Measurements from ENCODE around the gene CKS1B.
A peak's percentile ranks its signal among the peaks of the same experiment; 100 is the strongest.

CKS1B gene

DNA sequence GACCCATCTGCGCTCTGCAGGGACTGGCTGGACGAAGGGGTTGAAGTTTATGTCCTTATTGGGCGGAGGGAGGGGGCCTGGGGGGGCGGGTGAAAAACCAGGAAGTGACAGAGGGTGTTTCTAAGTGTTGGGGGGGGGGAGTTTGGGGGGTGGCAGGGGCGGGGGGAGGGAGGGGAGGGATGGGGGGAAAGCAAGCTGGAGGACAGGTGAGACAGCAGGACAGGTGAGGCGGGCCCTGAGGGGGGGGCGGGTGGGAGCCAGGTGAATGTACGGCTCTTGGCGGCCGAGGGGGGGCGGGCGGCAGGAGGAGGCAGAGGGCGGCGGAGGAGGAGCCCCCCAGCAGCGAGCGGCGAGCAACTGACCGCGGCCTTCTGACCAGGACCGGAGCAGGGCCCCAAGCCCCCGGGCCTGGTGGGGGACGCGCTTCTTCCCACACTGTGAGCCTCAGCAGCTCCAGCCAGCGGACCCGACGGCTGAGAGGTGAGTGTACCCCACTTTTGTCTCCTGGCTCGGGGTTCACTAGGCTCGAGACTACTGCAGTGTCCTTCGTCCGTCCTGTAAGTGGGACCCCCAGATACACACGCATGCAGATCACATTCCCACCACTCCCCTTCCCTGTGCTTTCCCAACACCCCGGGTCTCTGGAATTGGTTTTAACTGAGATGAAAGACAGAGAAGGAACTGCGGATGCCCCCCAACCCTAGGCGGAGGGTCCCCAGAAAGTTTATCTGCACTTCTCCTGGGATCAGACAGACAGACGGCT lies 28.2 kb downstream of the CKS1B start, which contains the start of gene ZBTB7B:
ZBTB7B (plus strand) TSS at position 339 of the 763 bp plus-strand sequence. CDS start 11,859 bp downstream, outside the sequence.
- no peak for DNase-seq (ENCODE audit: low read depth)

DNA sequence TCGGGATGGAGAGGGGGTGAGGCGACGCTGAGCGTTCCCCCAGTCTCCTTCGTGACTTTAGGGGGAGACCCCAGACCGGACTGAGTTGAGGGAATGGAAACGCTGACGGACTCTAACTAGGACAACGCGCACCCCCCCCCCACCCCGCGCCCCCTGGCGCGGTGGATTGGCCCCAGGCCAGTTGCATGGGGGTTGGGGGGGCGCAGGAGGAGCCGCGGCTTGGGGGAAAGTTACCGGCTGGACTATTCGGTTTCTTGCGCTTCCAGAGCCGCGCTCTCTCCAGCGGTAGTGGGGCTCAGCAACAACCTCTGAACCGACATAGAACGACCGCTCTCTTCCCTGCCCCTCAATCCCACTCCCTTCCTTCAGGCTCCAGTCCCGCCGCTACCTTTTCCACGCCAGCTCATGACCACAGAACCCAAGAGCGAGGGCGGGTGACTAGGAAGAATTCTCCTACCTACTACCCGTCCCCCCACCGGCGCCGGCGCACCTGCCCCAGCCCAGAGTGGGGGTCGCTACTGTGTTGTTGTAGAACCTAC lies 28.8 kb downstream of the CKS1B start:
- no peak for DNase-seq (ENCODE audit: low read depth)

DNA sequence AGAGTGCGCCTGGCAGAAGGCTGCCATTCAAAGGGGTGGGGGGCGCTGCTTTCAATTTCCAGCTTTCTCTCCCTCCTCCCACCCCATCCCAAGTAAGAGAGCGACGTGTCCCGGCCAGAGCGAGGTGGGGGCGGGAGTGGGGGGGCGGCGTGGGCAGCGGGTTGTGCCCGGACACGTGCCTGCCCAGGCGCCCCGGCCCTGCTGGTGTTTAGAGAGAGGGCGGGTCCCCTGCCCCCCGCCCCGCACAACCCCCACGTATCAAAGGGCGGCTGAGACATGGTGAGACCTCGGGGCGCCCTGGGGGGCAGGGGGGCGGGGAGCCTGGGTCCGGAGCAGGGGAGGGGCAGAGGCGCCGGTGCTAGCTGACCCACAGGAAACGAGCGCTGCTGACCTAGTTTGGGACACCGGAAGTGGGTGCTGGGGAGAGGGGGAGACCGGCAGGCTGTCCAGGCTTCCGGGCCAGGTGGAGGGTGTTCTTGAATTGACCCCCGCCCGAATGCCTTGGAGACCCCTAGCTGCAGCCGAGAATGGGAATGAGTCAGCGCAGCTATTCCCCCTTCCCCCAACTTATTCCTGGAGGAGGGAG lies 29.4 kb downstream of the CKS1B start:
- DNase-seq (ENCODE audit: low read depth): no peak

- no peak for DNase-seq (ENCODE audit: low read depth)
Observed at GRCh38 chr1:155004352-155005075, 30.0 kb downstream of the CKS1B start.

DNA sequence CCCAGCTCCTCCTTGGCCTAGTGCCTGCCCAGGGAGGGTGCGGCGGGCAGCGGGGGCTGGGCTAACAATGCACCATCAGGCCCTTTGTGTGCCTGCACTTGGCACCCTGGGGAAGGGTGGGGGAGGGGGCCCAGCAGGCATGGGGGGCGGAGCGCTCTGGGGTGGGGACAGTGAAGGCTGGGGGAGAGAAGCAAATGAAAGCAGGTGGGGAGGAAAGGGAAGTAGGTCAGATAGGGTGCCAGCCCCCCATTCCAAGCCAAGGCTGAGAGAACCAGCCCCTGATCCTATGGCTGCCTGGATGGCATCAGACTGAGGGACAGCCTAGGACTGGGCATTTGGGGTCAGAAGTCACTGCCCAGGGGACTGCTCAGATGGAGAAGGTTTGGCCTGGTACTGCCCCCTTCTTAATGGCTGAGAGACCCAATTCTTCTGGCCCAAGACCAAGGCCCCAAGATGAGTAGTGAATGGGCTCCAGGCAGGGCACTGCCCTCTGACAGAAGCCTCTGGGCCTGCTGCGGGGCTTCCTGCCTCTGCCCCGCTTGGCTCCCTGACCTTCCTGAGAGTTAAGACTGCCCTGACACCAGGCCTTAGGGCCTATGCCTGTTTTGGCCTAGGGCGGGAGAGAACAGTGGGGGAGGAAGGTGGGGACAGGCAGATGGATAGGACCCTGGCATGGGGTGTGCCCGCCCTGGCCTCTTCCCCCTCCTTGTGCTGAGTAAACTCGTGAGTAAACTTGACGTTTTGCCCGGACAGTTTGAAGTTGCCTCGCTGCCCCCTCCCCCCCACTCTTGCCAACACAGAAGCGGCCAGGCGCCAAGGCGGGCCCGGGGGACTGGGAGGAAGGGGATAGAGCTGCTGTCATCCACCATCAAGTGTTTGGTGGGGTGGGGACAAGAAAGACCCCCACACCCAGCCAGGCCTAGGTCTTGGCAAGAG lies 30.9 kb downstream of the CKS1B start:
- DNase-seq (ENCODE audit: low read depth): no peak

DNA sequence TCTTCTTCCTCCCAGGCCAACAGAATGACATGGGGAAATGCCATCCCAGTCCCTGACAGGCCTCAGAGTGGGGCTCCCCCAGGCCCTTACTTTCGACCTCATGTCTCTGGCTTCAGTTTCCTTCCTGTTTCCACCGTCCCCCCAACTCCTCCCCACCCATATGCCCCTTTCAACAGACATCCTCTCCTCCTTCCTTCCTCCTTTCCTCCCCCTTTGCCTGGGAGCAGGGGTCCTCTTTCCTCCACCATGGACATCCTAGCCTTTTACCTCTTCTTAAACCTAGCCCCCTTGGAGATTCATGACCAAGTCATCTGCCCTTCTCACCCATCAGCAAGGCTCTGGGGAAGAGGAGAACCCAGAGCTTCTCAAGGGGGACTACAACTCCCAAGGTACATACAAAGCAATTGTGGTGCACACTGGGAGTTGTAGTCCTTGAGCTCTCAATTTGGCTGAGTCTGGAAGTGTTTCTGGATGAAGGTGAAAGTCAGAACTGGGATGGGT lies 32.2 kb downstream of the CKS1B start:
- no peak for DNase-seq (ENCODE audit: low read depth)

GRCh38 chr1:155007251-155007828 lies 32.9 kb downstream of the CKS1B start:
- DNase-seq (ENCODE audit: low read depth): no peak

- peak; percentile 67 for DNase-seq (ENCODE audit: low read depth)
Observed at GRCh38 chr1:155008015-155008941, 33.8 kb downstream of the CKS1B start.

DNA sequence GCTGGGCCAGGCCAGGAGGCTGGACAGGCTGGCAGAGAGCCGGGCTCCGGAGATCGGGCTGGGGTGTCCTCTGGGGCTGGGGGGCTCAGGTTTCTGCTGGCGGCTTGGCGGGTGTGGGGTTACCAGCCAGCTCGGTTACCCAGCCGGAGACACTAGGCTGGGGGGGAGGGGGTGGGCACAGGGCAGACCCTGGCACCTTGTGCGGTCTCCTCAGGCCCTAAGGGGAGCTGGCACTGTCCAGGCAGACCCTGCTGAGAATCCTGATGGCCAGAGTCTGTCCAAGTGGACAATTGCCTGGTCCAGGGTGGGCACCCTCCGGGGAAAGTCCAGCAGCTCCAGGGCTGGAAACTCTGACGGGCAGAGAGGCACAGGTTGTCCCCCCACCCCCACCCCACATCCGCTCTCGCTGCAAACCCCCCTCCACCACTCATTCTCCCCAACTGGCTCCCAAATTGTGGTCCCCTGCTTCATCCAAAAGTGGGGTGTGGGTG lies 34.8 kb downstream of the CKS1B start:
- no peak for DNase-seq (ENCODE audit: low read depth)

GRCh38 chr1:155009742-155010141 lies 35.3 kb downstream of the CKS1B start:
- no peak for DNase-seq (ENCODE audit: low read depth)

DNA sequence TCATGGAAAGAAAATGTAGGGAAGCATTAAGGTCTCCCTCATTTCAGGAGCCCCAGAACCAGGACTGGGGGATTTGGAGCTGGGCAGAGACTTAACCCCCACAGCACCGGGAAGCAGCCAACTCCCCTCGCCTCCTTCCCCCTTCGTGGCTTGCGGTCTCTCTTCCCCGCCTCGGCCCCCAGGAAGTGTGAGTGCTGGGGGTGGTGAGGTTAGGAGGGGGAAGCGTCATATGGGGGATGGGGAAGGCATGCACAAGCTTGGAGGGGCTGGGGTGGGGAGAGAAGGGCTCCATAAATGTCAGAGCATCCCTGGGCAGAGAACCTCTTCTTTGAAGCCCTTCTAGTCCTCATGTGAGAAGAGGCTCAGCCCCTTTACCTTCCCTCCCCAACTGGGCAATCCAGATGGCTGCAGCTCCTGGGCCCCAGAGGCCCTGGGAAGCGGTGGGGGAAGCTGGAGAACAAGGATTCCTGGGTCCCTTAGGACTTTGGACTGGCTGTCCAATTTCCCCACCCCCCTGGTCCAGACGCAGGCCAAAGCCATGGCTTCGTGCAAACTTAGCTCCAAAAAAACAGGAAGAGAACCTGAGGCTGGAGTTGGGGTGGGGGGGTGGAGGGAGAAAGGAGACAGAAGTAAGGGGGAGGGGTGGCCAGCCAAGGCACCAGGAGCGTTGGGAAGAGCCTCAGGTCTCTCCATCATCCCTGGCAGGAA lies 35.9 kb downstream of the CKS1B start:
- no peak for DNase-seq (ENCODE audit: low read depth)

DNA sequence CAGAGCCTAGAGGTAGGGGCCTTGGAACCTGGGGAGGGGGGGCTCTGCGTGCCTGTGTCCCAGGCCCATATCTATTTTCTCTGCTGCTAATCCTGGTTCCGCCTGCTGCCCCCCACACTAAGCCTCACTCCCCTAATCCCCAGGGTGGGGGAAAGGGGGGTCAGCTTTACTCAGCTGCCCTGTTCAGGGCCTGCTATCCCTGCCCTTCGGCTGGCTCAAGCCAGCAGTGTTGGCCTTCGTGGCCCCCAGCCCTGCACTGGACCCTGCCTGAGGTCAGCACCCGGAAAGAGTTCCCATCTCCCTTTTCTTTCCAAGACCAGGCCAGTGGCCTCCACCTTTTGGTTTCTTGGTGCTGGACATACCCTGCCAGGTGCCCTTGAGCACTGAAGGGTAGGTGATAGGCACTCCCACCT lies 36.5 kb downstream of the CKS1B start:
- DNase-seq (ENCODE audit: low read depth): no peak

DNA sequence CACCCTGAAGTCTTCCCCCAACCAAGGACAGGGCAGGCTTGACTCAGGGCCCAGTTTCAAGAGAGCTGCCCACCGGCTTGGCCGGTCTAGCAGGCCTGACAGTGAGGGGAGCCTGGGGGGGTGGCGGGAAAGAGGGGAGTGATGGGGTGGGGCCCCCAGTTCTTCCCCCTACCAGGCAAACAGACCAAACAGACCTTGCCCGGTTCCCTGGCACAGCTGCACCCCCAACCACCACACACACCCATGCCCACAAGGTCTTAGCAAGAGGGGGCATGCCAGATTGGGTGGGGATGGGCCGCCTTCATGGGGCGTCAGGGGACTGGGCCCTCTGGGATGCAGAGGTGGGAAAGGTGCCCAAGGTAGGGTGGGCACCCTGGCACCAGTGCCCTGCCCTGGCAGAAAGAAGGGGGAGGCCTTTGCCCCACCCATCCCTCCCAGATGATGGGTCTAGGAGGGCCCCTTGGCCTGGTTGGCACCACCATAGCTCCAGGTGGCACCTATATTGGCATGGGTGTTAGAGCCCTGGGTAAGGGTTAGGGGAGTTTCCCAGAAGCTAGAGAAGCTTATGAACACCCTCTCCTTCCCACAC lies 37.0 kb downstream of the CKS1B start:
- DNase-seq (ENCODE audit: low read depth): no peak

GRCh38 chr1:155012026-155012546 lies 37.6 kb downstream of the CKS1B start:
- DNase-seq (ENCODE audit: low read depth): no peak

GRCh38 chr1:155012776-155013602 lies 38.5 kb downstream of the CKS1B start:
- DNase-seq (ENCODE audit: low read depth): no peak

DNA sequence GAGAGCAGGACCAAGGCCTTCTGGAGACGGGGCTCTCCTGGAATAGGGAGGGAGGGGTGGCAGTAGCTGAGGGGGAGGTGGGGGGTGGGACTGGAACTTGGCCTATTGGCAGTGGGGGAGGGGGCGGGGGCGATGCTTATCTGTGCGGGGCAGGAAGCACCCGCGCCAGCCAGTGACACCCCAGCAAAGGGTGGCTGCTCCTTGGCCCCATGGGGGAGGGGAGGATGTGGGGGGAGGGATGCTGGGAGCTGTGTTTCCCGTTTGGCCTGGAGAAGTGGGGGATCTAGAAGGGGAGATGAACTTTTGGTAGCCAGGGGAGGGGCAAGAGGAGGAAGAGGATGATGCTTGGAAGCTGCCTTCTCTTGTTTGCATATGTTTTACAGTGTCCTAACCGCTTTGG lies 39.2 kb downstream of the CKS1B start:
- DNase-seq (ENCODE audit: low read depth): no peak

GRCh38 chr1:155014709-155015508 lies 40.4 kb downstream of the CKS1B start:
- DNase-seq (ENCODE audit: low read depth): no peak
